C4-2B (cell line): ENCODE results near the gene PHLDB3.

ENCODE experiments used
- CTCF ChIP-seq: fragments of 450-650 bp; conservative IDR thresholded peaks from 2 replicates; pipeline ENCODE4 v1.5.1; 2017; ENCODE audit warnings: mild to moderate bottlenecking
- ZFX ChIP-seq: fragments of 450-650 bp; IDR thresholded peaks from 2 replicates; pipeline ENCODE4 v1.6.1; 2017

- TF ChIP-seq CTCF, result no peak
- no peak for TF ChIP-seq ZFX
These were observed 40.3 kb downstream of the PHLDB3 start for GRCh38 chr19:43464134-43464775.
